ENCODE data around the gene DBNDD2.

DBNDD2 gene

GRCh38 chr20:45362804-45363610, 45.1 kb upstream of the DBNDD2 start, which contains the start of gene SYS1 (continued):
- TF ChIP-seq ZBTB11 (tag by site-specific recombination; conservative IDR thresholded peaks at IDR 0.05; ENCODE audit: low read depth): peak; percentile 67
- TF ChIP-seq ZNF121 (tag by site-specific recombination; IDR thresholded peaks at IDR 0.05): no peak
- TF ChIP-seq ZNF677 (tag by site-specific recombination; IDR thresholded peaks at IDR 0.05): no peak
- TF ChIP-seq INSM2 (tag by site-specific recombination; IDR thresholded peaks at IDR 0.05): 0 out of 2 replicates have a peak, but pooled peaks have one; percentile 34
- peak; percentile 55 for TF ChIP-seq ZNF341 (tag by site-specific recombination; IDR thresholded peaks at IDR 0.05; ENCODE audit: low read depth)
- TF ChIP-seq ZBTB20 (tag by site-specific recombination; IDR thresholded peaks at IDR 0.05): peak; percentile 68
- TF ChIP-seq ZNF600 (tag by site-specific recombination; IDR thresholded peaks at IDR 0.05): peak; percentile 84
- TF ChIP-seq ZNF654 (tag by site-specific recombination; IDR thresholded peaks at IDR 0.05; ENCODE audit: low read depth): peak; percentile 97
- 0 out of 2 replicates have a peak, but pooled peaks have one; percentile 55 for TF ChIP-seq TRIM28 (IDR thresholded peaks at IDR 0.05; ENCODE audit: borderline replicate concordance, low read length)
- no peak for TF ChIP-seq ZFP41 (tag by site-specific recombination; IDR thresholded peaks at IDR 0.05; ENCODE audit: borderline replicate concordance)
- TF ChIP-seq ZNF394 (tag by site-specific recombination; IDR thresholded peaks at IDR 0.05; ENCODE audit: borderline replicate concordance): peak; percentile 83; the same call in 1 of the 2 replicates
- TF ChIP-seq KLF9 (tag by site-specific recombination; IDR thresholded peaks at IDR 0.05; ENCODE audit: low read depth): peak; percentile 92
- no peak for TF ChIP-seq ZNF146 (tag by site-specific recombination; IDR thresholded peaks at IDR 0.05)
- TF ChIP-seq ZNF76 (tag by site-specific recombination; IDR thresholded peaks at IDR 0.05; ENCODE audit: borderline replicate concordance, low read depth): peak; percentile 61; the same call in 1 of the 2 replicates
- TF ChIP-seq ZNF335 (tag by site-specific recombination; conservative IDR thresholded peaks at IDR 0.05): peak; percentile 95
- no peak for TF ChIP-seq ZNF433 (tag by site-specific recombination; IDR thresholded peaks at IDR 0.05; ENCODE audit: low read depth)
- peak; percentile 85 for TF ChIP-seq ZFHX2 (tag by site-specific recombination; conservative IDR thresholded peaks at IDR 0.05)
- peak; percentile 83; the same call in 1 of the 2 replicates for TF ChIP-seq KLF8 (tag by site-specific recombination; IDR thresholded peaks at IDR 0.05)
- TF ChIP-seq ZNF561 (tag by site-specific recombination; IDR thresholded peaks at IDR 0.05; ENCODE audit: borderline replicate concordance): peak; percentile 80
- TF ChIP-seq EGR2 (tag by site-specific recombination; IDR thresholded peaks at IDR 0.05; ENCODE audit: low read depth): peak; percentile 64
- TF ChIP-seq ZNF692 (tag by site-specific recombination; IDR thresholded peaks at IDR 0.05): peak; percentile 96
- TF ChIP-seq IKZF3 (tag by site-specific recombination; IDR thresholded peaks at IDR 0.05): peak; percentile 84
- no peak for TF ChIP-seq ZNF23 (tag by site-specific recombination; IDR thresholded peaks at IDR 0.05; ENCODE audit: borderline replicate concordance)
- peak; percentile 21; the same call in 1 of the 2 replicates for TF ChIP-seq KLF10 (tag by site-specific recombination; IDR thresholded peaks at IDR 0.05)
- no peak for TF ChIP-seq HOXA7 (CRISPR knock-in tag; IDR thresholded peaks at IDR 0.05; ENCODE audit: borderline replicate concordance)
- peak; percentile 79; the same call in 1 of the 2 replicates for TF ChIP-seq ZNF362 (tag by site-specific recombination; IDR thresholded peaks at IDR 0.05)
- no peak for TF ChIP-seq ZNF248 (tag by site-specific recombination; IDR thresholded peaks at IDR 0.05)

Data from HEK293 (cell line).